Measurements from ENCODE around the gene PDCL2. TPM values are rescaled to one million over a fixed set of nuclear protein-coding genes. Genes with fewer than 3 reads are reported as not detected.

Gene PDCL2
- total and polyA plus RNA-seq, 10 of the 15 experiments (the other 5 are each of a cell fraction or from before 2014, with no cell fraction given) = not detected

- Histone ChIP-seq H4K20me1 (ENCODE audit: control insufficient read depth, insufficient read depth) (no peaks in the 10 kb centered on the region), H3K4me2 (ENCODE audit: control insufficient read depth, insufficient read depth) (no peak overlapping the region), H3K4me3 (no peak overlapping the region), H3K9ac (ENCODE audit: control insufficient read depth, insufficient read depth, low read length) (no peak overlapping the region), H3K27ac (ENCODE audit: control insufficient read depth, insufficient read depth) (no peak overlapping the region), H3K9me3 (replicated peaks; ENCODE audit: control insufficient read depth, insufficient read depth, low read length) (no peaks in the 10 kb centered on the region), H3K27me3 (replicated peaks in 1 of 2; ENCODE audit: control insufficient read depth in 2 of 2, insufficient read depth in 2 of 2, low read length in 1 of 2) (no peaks in the 10 kb centered on the region), H3K79me2 (ENCODE audit: control insufficient read depth, insufficient read depth, low read length) (peaks cover 12% of the 10 kb centered on the region), H2AFZ (ENCODE audit: control insufficient read depth, low read depth, low read length) (no peak overlapping the region), H3K36me3 (ENCODE audit: control insufficient read depth in 2 of 2, insufficient read depth in 2 of 2, low read length in 1 of 2) (no peaks in the 10 kb centered on the region), H3K4me1 (ENCODE audit: control insufficient read depth, insufficient read depth, low read length) (no peaks in the 10 kb centered on the region)
- SMC1A ChIA-PET (ENCODE audit: uncharacterized antibody, unreplicated experiment) = interaction anchor here (0.6 to 1.6 kb wide), 4 partner anchors 11 to 204 kb away, joined by 3 to 4 read pairs (median 4); partner anchors contain the start of gene SRD5A3
- CTCF ChIA-PET = interaction anchor here (1.1 to 2.2 kb wide), 4 partner anchors 21 to 204 kb away, joined by 3 to 8 read pairs (median 6); partner anchors contain the start of gene SRD5A3
- RAD21 ChIA-PET (ENCODE audit: unreplicated experiment) = interaction anchor here (1.4 kb wide), 1 partner anchor 141 kb away, joined by 7 read pairs; no protein-coding TSS in a partner anchor
- no peak for ATAC-seq
- BruUV-seq (replicated peaks) = no TSS peak
- 0% methylated on average over 2 of the region's 2 CpGs for WGBS (ENCODE audit: insufficient coverage, insufficient replicate concordance, low lambda C conversion rate, missing lambda C conversion rate)
- intact Hi-C loops (cut with micrococcal nuclease; ENCODE audit: unreplicated experiment) = loop anchor here (5.0 to 10.0 kb wide), 2 partner anchors 103 to 885 kb away; partner anchors contain the start of genes PAICS and PPAT
- POLR2A ChIA-PET = interaction anchor here (0.6 kb wide), 1 partner anchor 204 kb away, joined by 4 read pairs; the partner anchor contains the start of gene SRD5A3
- in situ Hi-C loops (cut with MboI) = loop anchor here (5.0 to 25.0 kb wide), 3 partner anchors 153 to 1238 kb away; partner anchors contain the start of genes SRD5A3 and TMEM165
- FAIRE-seq = no peak
- DNase-seq (ENCODE audit: low read depth, low spot score) = no peak
- TF ChIP-seq IRF3 (IDR thresholded peaks at IDR 0.05) = no peak
- TF ChIP-seq ZBTB40 (IDR thresholded peaks at IDR 0.05; ENCODE audit: borderline replicate concordance) = no peak
- TF ChIP-seq EGR1 (IDR thresholded peaks at IDR 0.05; ENCODE audit: borderline replicate concordance in 1 of 2, low read depth in 2 of 2, low read length in 2 of 2) = no peak
- TF ChIP-seq NFIC (IDR thresholded peaks at IDR 0.05; ENCODE audit: low read depth, low read length) = peak; percentile 24; the same call in 1 of the 2 replicates
- TF ChIP-seq PAX8 (IDR thresholded peaks at IDR 0.05) = no peak
- no peak for TF ChIP-seq KAT2A (conservative IDR thresholded peaks at IDR 0.05; ENCODE audit: control insufficient read depth, low read depth, low read length)
- TF ChIP-seq HDAC6 (IDR thresholded peaks at IDR 0.05; ENCODE audit: unreplicated experiment) = no peak
- no peak for TF ChIP-seq POLR2AphosphoS5 (IDR thresholded peaks at IDR 0.05; ENCODE audit: low read length)
- no peak for TF ChIP-seq RBBP5 (conservative IDR thresholded peaks at IDR 0.05)
- no peak for TF ChIP-seq YBX1 (IDR thresholded peaks at IDR 0.05)
- TF ChIP-seq CEBPB (IDR thresholded peaks at IDR 0.05; ENCODE audit: borderline replicate concordance in 1 of 2, low read depth in 2 of 2, low read length in 2 of 2) = no peak
- TF ChIP-seq JUNB (IDR thresholded peaks at IDR 0.05) = peak; percentile 73
- TF ChIP-seq MEF2A (IDR thresholded peaks at IDR 0.05; ENCODE audit: insufficient read depth, low read depth, low read length) = no peak
- no peak for TF ChIP-seq ZZZ3 (IDR thresholded peaks at IDR 0.05; ENCODE audit: control insufficient read depth, insufficient read length, low read depth)
- no peak for TF ChIP-seq MTA2 (IDR thresholded peaks at IDR 0.05; ENCODE audit: low read depth)
- no peak for TF ChIP-seq STAT3 (IDR thresholded peaks at IDR 0.05; ENCODE audit: low read depth, low read length)
- TF ChIP-seq KLF5 (IDR thresholded peaks at IDR 0.05; ENCODE audit: partially characterized antibody) = no peak
- TF ChIP-seq PML (IDR thresholded peaks at IDR 0.05; ENCODE audit: low read length) = no peak
- TF ChIP-seq RELB (IDR thresholded peaks at IDR 0.05; ENCODE audit: low read depth) = no peak
- no peak for TF ChIP-seq ZSCAN29 (IDR thresholded peaks at IDR 0.05)
Observed at GRCh38 chr4:55549888-55550287, 42.2 kb downstream of the PDCL2 start.
